HG02884 (cell line): ENCODE data around the gene ECM2.

Experiments used
- ATAC-seq: cut with Tn5 transposase; IDR thresholded peaks from one replicate; pipeline ENCODE4 v1.9.1; 2021; ENCODE audit warnings: mild to moderate bottlenecking, moderate library complexity; ENCODE audit not compliant: unreplicated experiment

ECM2 gene

GRCh38 chr9:92501671-92502393, 34.0 kb downstream of the ECM2 start:
- no peak for ATAC-seq

DNA sequence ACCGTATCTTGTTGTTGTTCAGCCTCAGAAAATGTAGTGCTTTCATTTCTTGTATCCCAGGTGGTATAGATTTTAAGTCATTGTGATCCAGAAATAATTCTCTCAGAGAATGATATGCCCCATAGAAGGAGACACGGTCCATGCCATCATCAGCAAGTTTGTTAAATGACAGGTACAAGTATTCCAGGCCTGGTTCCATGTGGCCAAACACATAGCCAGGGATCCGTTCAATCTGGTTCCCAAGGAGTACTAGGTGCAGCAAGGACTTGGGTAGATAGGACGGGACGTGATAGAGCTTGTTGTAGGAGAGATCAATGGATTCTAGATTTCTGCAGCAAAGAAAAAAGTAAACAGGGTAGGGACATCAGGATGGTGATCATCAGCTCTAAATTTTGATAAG, 35.1 kb downstream of the ECM2 start:
- ATAC-seq = no peak

DNA sequence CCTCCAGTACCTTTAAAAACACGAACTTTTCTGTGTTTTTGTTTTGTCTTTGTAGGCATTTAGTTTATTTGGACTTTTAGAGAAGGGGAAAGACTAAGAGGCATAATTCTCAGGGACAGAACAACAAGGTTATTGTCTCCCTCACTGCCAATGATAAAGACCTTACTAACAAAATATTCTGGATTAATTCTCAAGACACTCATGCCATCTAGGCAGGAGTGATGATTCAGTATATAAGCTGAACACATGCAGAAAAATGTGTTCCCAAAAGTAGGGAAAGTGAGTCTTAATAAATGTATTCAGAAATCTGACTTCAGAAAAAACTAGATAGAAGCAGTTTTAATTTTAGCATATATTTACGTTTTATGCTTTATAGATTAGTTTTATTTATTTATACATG, 36.1 kb downstream of the ECM2 start:
- no peak for ATAC-seq

DNA sequence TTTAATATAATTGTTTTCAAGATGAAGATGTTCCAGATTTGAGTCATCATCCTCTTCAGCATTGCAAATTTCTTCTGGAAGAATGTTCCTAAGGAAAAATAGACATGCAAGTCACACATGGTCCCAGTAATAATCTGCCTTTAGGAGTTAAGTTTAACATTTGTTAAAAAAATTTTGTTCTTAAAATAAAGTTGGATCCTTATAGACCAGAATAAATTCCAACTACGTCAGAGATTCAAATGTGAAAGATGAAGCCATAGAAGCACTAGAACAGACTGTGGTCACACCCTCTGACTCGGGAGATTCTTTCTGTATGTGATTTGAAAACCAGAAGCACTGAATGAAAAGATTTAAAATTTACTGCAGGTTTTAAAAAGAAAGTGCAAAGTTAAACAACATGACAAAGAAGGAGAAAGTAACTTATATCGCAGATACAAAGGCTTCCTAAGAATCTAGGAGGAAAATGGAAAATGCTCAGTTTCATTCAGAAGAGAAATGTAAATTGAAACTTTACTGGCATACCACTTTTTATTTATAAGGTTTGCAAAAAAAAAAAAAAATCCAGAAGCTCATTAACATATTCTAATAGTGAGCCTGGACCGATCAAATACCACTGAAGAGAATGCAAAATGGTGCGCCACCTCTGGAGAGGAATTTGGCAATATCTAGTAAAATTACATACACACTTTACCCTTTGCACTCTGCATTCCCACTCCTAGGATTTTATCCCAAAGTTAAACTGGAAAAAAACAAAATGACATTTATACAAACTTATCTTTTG, 39.2 kb downstream of the ECM2 start:
- no peak for ATAC-seq

DNA sequence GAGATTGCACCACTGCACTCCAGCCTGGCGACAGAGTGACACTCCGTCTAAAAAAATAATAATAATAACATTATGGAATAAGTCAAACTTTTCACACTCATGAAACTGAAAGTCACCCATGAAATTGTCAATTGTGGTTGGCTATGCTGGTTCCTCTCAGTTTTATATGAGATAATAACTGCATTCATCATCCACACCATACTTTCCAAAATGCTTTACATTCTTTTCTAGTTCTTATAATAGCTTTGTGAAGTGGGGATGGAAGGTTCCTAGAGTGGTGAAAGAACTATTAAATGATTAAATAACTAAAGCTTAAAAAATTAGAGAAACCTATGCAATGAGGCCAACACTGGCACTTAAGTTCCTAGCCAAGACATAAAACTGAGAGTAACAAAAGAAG, 40.9 kb downstream of the ECM2 start:
- no peak for ATAC-seq

- ATAC-seq = no peak
Measured at GRCh38 chr9:92493749-92494387, 41.9 kb downstream of the ECM2 start.

DNA sequence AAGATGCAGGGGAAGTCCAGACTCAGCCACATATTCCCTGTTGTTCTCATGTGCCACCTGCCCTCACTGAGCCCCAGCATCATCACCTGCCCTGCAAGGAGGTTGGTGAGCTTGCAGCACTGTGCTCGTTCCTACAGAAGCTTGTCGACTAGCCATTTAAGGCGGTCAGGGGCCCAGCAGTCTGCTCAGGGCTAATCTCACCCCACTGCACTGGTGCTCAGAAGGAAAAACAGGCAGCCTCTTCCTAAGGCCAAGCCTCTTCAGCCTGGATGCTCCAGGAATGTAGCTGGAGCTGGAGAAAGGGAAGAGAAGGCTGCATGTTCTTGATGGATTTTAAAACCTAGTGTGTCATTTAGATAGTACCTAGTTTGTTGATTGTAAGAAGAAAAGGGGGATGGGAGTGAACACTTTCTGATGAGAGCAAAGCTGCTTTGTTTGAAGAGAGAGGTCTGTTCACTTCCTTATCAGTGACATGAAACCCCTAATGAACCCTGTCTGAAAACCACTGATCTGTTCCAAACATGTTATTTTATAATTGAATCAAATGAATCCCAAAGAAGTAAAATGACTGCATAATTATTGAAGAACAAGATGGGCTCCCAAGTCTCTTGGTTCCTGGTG, 42.9 kb downstream of the ECM2 start:
- no peak for ATAC-seq

GRCh38 chr9:92488681-92489550, 46.9 kb downstream of the ECM2 start:
- no peak for ATAC-seq

DNA sequence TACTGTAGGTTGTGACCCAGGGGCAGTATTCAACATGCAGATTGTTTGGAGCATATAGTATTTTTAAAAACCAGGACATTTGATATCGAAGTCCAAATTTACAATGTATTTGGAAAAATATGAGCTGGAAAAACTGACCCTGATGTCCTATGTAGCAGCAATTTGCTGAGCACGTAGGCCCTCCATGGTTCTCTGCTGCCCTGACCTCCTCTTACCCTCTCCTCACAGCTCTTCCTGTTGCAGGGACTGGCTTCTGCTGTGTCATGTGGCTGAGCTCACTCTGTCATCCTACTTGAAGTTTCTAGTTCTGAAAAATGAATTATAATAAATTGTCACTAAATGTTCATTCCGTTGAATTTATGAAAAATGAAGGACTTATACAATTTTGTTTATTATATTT, 49.4 kb downstream of the ECM2 start:
- no peak for ATAC-seq

DNA sequence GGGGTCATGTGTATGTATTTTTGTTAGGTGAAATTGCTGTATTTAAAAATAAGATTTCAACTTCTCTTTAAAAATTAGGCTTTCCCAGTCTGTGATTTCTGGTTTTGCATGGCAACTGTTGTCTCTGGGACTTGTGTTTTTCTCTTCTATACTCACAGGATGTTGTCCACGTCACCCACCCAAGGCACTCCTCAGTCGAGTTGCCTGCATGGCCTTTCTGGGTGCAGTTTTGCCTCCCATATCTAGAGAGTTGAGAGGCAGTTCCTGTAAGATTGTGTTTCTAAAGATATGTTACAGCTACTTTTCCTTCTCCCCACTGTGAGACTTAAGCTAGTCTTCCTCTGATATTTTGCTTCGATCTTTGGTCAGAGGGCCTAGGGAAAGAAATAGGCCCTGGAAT, 51.2 kb downstream of the ECM2 start:
- ATAC-seq = no peak

DNA sequence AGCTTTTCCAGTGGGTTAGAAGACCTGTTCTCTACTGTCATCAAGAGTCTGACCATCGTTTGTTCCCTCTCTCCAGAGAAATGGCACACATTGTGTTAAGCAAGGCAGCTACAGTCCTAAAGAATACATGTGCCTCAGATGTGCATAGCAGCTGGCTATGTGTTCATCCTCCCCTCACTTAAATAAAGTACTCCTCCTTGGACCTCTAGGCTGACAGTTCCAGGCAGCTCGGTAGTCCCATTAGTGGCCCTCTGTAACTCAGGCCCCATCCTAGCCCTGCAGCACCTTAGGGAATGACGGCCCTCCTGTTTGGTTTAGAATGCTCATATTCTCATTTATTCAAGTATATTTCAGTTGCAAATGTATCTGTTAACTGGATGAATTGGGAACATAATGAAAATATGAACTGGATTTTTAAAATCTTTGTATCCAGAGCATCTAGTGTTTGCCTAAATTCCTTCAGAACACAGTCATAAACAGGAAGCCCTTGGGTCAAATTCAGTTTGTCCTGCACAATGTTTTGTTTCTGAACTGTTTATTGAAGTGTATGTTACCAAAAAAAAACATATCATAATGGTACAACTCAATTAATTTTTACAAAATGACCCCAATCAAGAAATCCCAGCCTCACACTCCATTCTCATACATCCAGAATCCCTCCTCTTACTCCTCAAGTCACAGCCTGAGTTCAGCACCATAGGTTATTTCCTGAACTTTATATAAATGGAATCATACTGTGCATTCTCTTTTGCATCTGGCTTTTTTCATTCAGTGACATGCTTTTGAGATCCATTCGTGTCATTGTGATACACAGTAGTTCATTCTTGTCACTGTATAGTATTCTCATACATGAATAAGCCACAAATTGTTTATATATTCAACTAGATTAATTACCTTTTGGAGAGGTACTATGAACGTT, 51.9 kb downstream of the ECM2 start:
- no peak for ATAC-seq

GRCh38 chr9:92482805-92483204, 53.0 kb downstream of the ECM2 start:
- ATAC-seq = no peak

GRCh38 chr9:92482329-92482728, 53.5 kb downstream of the ECM2 start, which contains the start of gene ASPN:
TSS of gene ASPN (minus strand) at chr9:92482506.
- no peak for ATAC-seq

DNA sequence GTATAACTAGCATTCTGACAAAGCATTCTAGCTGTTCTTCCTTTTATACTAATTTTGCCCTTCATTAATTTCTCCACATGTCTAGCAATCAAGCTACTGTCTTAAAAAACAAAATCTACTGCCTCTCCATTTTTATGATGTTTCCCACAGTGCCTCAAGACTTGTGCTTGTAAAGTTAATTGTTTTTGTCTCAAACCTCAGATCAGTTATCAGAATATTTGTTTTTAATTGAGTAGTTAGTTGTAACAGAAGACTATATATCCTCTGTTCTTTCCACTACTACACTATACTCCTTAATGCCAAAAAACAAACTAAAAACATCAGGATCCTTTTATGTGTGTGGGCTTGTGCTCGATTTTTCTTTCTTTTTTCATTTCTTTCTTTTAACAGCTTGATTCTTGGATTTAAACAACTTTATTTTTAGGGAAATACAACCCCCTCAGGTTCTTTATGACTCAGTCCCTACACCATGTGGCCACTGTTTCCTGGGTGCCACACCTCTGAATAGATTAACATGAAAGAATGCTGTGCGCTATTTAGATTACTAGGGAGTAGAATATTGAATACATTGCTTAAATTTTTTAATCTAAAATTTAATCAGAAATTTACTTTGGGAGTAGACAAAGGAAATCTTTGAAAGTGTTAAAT, 54.7 kb downstream of the ECM2 start:
- peak; percentile 50 for ATAC-seq

DNA sequence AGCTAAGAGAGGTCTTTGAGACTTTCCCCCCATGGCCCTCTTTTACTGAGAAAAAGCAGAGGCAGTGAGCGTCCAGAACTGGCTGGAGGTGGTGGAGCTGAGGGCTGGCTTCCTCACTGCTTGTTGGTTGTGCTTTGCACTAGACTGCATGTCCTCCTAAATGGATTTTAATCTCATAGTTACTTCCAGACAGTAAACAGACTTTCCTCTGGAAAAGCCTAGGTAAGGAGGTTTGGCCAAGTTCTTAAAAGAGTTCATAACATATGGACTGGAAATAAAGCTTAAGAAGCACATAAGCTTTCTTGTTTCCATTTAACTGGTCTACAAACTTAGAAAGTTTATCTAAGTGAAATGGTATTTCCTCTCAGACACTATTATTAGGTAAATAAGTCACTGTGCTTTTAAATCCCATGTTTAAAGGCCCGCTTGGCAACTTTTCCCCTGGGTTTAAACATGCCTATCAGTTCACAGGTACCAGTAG, 55.5 kb downstream of the ECM2 start:
- no peak for ATAC-seq

- ATAC-seq = no peak
Measured at GRCh38 chr9:92479346-92479745, 56.4 kb downstream of the ECM2 start.

- ATAC-seq = no peak
Measured at GRCh38 chr9:92478783-92479182, 57.0 kb downstream of the ECM2 start.

DNA sequence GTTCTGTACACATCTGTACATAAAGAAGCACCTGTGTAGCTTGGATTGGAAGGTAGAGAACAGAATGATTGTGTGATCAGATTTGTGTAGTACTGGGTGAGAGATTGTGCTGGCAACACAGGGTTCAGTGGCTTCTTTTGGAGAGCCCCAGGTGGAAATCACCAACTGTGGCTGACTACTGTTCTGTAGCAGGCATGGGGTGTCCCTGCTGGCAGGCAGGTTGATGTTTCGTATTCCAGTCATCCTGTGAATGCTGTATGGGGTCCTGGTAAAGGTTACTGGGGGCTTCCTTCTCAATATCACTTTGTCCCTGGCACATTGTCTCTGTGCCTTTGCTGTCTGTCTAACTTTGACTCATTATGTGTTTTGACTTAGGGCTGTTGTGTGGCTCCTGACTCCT, 58.8 kb downstream of the ECM2 start:
- no peak for ATAC-seq

DNA sequence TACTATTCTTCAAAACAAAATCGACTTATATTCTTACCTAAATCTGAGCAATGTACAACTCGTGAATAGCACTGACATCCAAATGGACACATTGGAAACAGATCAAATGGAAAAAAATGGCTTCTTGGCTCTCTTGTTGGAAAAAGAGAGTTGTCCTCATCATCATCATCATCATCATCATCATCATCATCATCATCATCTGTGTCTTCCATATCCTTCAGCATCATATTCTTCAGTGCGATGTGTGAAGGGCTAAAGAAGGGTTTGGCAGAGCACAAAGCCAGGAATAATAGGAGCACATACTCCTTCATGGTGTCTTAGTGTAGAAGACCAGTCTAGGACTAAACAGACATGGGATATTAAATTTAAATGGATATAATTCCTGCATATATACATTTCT, 61.2 kb downstream of the ECM2 start:
- no peak for ATAC-seq
